Tongue (tissue), 2 donors: ENCODE results near the gene RTN4R. TPM values are rescaled to one million over a fixed set of nuclear protein-coding genes. Genes with fewer than 3 reads are reported as not detected.

Experiments
- DNase-seq: peaks from one replicate; pipeline ENCODE4 v3.0.0-alpha.2; 2015
- total RNA-seq: library from RNA; depleted of rRNA; stranded (reverse); fragments of >200 nt; gene quantifications from one replicate; pipeline ENCODE4 v1.2.3, GENCODE V29; 2014

RTN4R gene
- total RNA-seq, 1 donor from 2014 or later: 7.1 TPM

GRCh38 chr22:20257212-20258020 is 10.7 kb downstream of the RTN4R start:
- no peak for DNase-seq

GRCh38 chr22:20256551-20257211 is 11.4 kb downstream of the RTN4R start:
- DNase-seq: peak; percentile 65

GRCh38 chr22:20256027-20256426 is 12.1 kb downstream of the RTN4R start:
- no peak for DNase-seq

- DNase-seq: no peak
Measured at GRCh38 chr22:20254975-20255946, 12.9 kb downstream of the RTN4R start.

GRCh38 chr22:20253161-20253560 is 15.0 kb downstream of the RTN4R start:
- DNase-seq: no peak

GRCh38 chr22:20251981-20252380 is 16.1 kb downstream of the RTN4R start:
- DNase-seq: no peak

- no peak for DNase-seq
Measured at GRCh38 chr22:20251491-20251890, 16.6 kb downstream of the RTN4R start.

GRCh38 chr22:20249797-20250354 is 18.2 kb downstream of the RTN4R start:
- DNase-seq: peak; percentile 96

GRCh38 chr22:20248461-20248978 is 19.6 kb downstream of the RTN4R start:
- no peak for DNase-seq

GRCh38 chr22:20247608-20248171 is 20.4 kb downstream of the RTN4R start:
- DNase-seq: no peak

- peak; percentile 76 for DNase-seq
Measured at GRCh38 chr22:20247010-20247505, 21.1 kb downstream of the RTN4R start.

- no peak for DNase-seq
Measured at GRCh38 chr22:20246368-20247009, 21.6 kb downstream of the RTN4R start.

GRCh38 chr22:20245577-20246367 is 22.3 kb downstream of the RTN4R start:
- DNase-seq: no peak

- no peak for DNase-seq
Measured at GRCh38 chr22:20244691-20245576, 23.2 kb downstream of the RTN4R start.

- no peak for DNase-seq
Measured at GRCh38 chr22:20244250-20244648, 23.9 kb downstream of the RTN4R start.

- DNase-seq: peak; percentile 93
Measured at GRCh38 chr22:20243537-20244249, 24.4 kb downstream of the RTN4R start.

- DNase-seq: no peak
Measured at GRCh38 chr22:20243176-20243536, 25.0 kb downstream of the RTN4R start.
